Measurements from ENCODE around the gene SYTL3. TPM values are rescaled to one million over a fixed set of nuclear protein-coding genes. Genes with fewer than 3 reads are reported as not detected.

The SYTL3 gene
- total and polyA plus RNA-seq, 7 donors, result 1.6 to 6.9 (median 3.3) TPM

GRCh38 chr6:158627940-158628211 is 22.0 kb upstream of the SYTL3 start:
- H3K27me3 ChIP-seq, result no peaks in the 10 kb centered on the region
- peaks cover 0 to 53% (median 8%) of the 10 kb centered on the region in 4 donors for H3K36me3 ChIP-seq
- H3K4me1 ChIP-seq, result peaks cover 0 to 18% (median 11%) of the 10 kb centered on the region in 4 donors
- H3K9me3 ChIP-seq, result no peaks in the 10 kb centered on the region
- no peak overlapping the region for H3K27ac ChIP-seq
- 93 to 96% methylated on average over 9 of the region's 9 CpGs for whole genome bisulfite sequencing, 2 donors
- DNase-seq, result no peak
- TF ChIP-seq POLR2A (IDR thresholded peaks at IDR 0.05) (no peak), EP300 (IDR thresholded peaks at IDR 0.05) (no peak), CTCF (IDR thresholded peaks at IDR 0.05) (no peak), POLR2AphosphoS5 (IDR thresholded peaks at IDR 0.05) (no peak)
- intact Hi-C loops (cut with DNase I), result no loop called here
- no peak overlapping the region for H3K4me3 ChIP-seq

- WGBS, 2 donors, result 94 to 95% methylated on average over 17 of the region's 17 CpGs
- H3K36me3 ChIP-seq, result peaks cover 0 to 58% (median 10%) of the 10 kb centered on the region in 4 donors
- no peaks in the 10 kb centered on the region for H3K9me3 ChIP-seq
- H3K4me1 ChIP-seq, result peaks cover 0 to 18% (median 11%) of the 10 kb centered on the region in 4 donors
- H3K4me3 ChIP-seq, result no peak overlapping the region
- TF ChIP-seq CTCF (IDR thresholded peaks at IDR 0.05), result no peak
- TF ChIP-seq POLR2A (IDR thresholded peaks at IDR 0.05), result no peak
- TF ChIP-seq EP300 (IDR thresholded peaks at IDR 0.05), result no peak
- TF ChIP-seq POLR2AphosphoS5 (IDR thresholded peaks at IDR 0.05), result no peak
- no peaks in the 10 kb centered on the region for H3K27me3 ChIP-seq
- intact Hi-C loops (cut with DNase I), result no loop called here
- no peak for DNase-seq
- H3K27ac ChIP-seq, result no peak overlapping the region
Measured at GRCh38 chr6:158628542-158628941, 21.3 kb upstream of the SYTL3 start.

- Histone ChIP-seq H3K27ac (peak overlapping the region in 1 of 4 donors; percentile 54), H3K27me3 (no peaks in the 10 kb centered on the region), H3K36me3 (peaks cover 0 to 65% (median 10%) of the 10 kb centered on the region in 4 donors), H3K4me3 (no peak overlapping the region), H3K4me1 (peaks cover 0 to 18% (median 11%) of the 10 kb centered on the region in 4 donors), H3K9me3 (no peaks in the 10 kb centered on the region)
- intact Hi-C loops (cut with DNase I), result no loop called here
- 84 to 90% methylated on average over 20 of the region's 20 CpGs for WGBS, 2 donors
- no peak for DNase-seq
- TF ChIP-seq EP300 (IDR thresholded peaks at IDR 0.05), result no peak
- no peak for TF ChIP-seq POLR2A (IDR thresholded peaks at IDR 0.05)
- no peak for TF ChIP-seq POLR2AphosphoS5 (IDR thresholded peaks at IDR 0.05)
- no peak for TF ChIP-seq CTCF (IDR thresholded peaks at IDR 0.05)
Measured at GRCh38 chr6:158629367-158630221, 20.3 kb upstream of the SYTL3 start.

- Histone ChIP-seq H3K9me3 (no peaks in the 10 kb centered on the region), H3K27me3 (no peaks in the 10 kb centered on the region), H3K4me1 (peaks cover 0 to 18% (median 11%) of the 10 kb centered on the region in 4 donors), H3K4me3 (no peak overlapping the region), H3K36me3 (peaks cover 0 to 62% (median 9%) of the 10 kb centered on the region in 4 donors), H3K27ac (peak overlapping the region; percentile 54 to 68 (median 57))
- WGBS, 2 donors, result 44 to 72% methylated on average over 19 of the region's 19 CpGs
- DNase-seq, result peak; percentile 78
- intact Hi-C loops (cut with DNase I), result no loop called here
- TF ChIP-seq EP300 (IDR thresholded peaks at IDR 0.05) (no peak), POLR2AphosphoS5 (IDR thresholded peaks at IDR 0.05) (peak in 2 of 4 donors; percentile 15 to 25)
Measured at GRCh38 chr6:158630938-158631616, 18.8 kb upstream of the SYTL3 start.
